K562 (cell line): ENCODE data around the gene MICALL2. TPM values are rescaled to one million over a fixed set of nuclear protein-coding genes. Genes with fewer than 3 reads are reported as not detected.
A peak's percentile ranks its signal among the peaks of the same experiment; 100 is the strongest.

ENCODE experiments used
- JUNB ChIP-seq: fragments of 450-650 bp; formaldehyde crosslinking; conservative IDR thresholded peaks from 2 replicates; pipeline ENCODE4 v1.4.0; 2020; ENCODE audit warnings: mild to moderate bottlenecking
- NFATC3 ChIP-seq: fragments of 450-650 bp; IDR thresholded peaks from 2 replicates; pipeline ENCODE4 v1.6.1; 2017; ENCODE audit warnings: mild to moderate bottlenecking
- NFIC ChIP-seq: fragments of 450-650 bp; IDR thresholded peaks from 2 replicates; pipeline ENCODE4 v1.6.1; 2017; ENCODE audit warnings: mild to moderate bottlenecking, inconsistent platforms
- PATZ1 ChIP-seq: fragments of 250-450 bp; sonication (Bioruptor Pico); IDR thresholded peaks from 2 replicates; pipeline ENCODE4 v1.5.0; 2020; ENCODE audit warnings: mild to moderate bottlenecking, borderline replicate concordance
- TAL1 ChIP-seq: fragments of 450-650 bp; IDR thresholded peaks from 2 replicates; pipeline ENCODE4 v1.6.1; 2016; ENCODE audit warnings: mild to moderate bottlenecking
- ZBTB49 ChIP-seq: sonication (generic); formaldehyde crosslinking; IDR thresholded peaks from 2 replicates; pipeline ENCODE4 v1.8.0; 2022; ENCODE audit warnings: missing genetic modification reagents, mild to moderate bottlenecking, borderline replicate concordance
- ZFP91 ChIP-seq: sonication (generic); formaldehyde crosslinking; IDR thresholded peaks from 2 replicates; pipeline ENCODE4 v1.8.0; 2022; ENCODE audit warnings: mild to moderate bottlenecking, missing genetic modification reagents
- ZNF274 ChIP-seq: IDR thresholded peaks from 2 replicates; pipeline ENCODE4 v1.6.1; 2011; ENCODE audit warnings: low read depth, mild to moderate bottlenecking, low read length, moderate library complexity, borderline replicate concordance
- ZNF512 ChIP-seq: IDR thresholded peaks from 2 replicates; pipeline ENCODE4 v1.6.1; 2016; ENCODE audit warnings: missing genetic modification characterization, missing compliant biosample characterization
- polyA plus RNA-seq, 8 experiments: library from polyadenylated mRNA; depleted of rRNA in 4 of 8; stranded (reverse) in 5 of 8; unstranded in 3 of 8; fragments of >200 nt; fragmentation: Nextera tagmentation in 2 of 8; fragmentation: Illumina TruSeq in 1 of 8; extraction: Ambion mirVana in 2 of 8; extraction: Trizol in 1 of 8; gene quantifications; 2 replicates each; pipeline versions ENCODE4 v1.2.1 to v1.2.3, GENCODE V29; 2011 to 2014; ENCODE audit warnings: inconsistent platforms in 1 of 8, missing spikeins in 1 of 8
- total RNA-seq, 7 experiments: library from RNA; depleted of rRNA in 6 of 7; stranded (reverse); fragments of >200 nt in 6 of 7; fragmentation: Illumina TruSeq in 2 of 7; extraction: Trizol in 2 of 7; gene quantifications; 2 replicates each; pipeline versions ENCODE4 v1.2.1 to v1.2.3, GENCODE V29; 2011 to 2021; ENCODE audit warnings: low replicate concordance in 1 of 7
- TF ChIP-seq, protein P1 (sequence below): sonication (generic); formaldehyde crosslinking; IDR thresholded peaks from 2 replicates; pipeline ENCODE4 v1.8.0; 2023; ENCODE audit warnings: mild to moderate bottlenecking, missing genetic modification reagents
- TF ChIP-seq, protein P2 (sequence below): IDR thresholded peaks from 3 replicates; pipeline ENCODE4 v1.6.1; 2011; ENCODE audit warnings: borderline replicate concordance, mild to moderate bottlenecking, moderate library complexity; ENCODE audit not compliant: insufficient read length; ENCODE audit errors: extremely low read depth

Gene MICALL2
- total and polyA plus RNA-seq, 9 of the 15 experiments (the other 6 are each of a cell fraction or from before 2014, with no cell fraction given): 1.8 to 103 (median 17.0) TPM

DNA sequence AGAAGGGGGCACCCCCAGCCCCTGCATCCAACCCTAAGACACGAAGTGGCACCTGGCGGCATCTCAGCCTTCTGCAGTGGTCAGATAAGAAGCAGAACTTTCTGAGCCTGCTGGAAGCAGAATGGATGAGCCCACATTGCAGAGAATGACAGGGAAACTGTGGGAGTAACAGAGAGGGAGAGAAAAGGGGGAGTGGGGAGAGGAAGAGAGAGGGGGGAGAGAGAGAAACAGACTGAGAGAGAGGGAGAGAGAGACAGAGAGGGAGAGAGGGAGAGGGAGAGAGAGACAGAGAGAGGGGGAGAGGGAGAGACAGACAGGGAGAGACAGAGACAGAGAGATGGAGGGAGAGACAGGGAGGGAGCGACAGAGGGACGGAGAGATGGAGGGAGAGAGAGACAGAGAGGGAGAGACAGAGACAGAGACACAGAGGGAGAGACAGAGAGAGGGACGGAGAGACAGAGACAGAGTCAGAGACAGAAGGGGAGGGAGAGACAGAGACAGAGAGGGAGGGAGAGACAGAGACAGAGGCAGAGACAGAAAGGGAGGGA is 35.9 kb downstream of the MICALL2 start (continued):
- TF ChIP-seq ZNF512 (tag) (peak; percentile 43; the same call in 1 of the 2 replicates), ZFP91 (CRISPR knock-in tag) (no peak), ZNF274 (no peak), ZBTB49 (no peak), JUNB (CRISPR knock-in tag) (no peak), TAL1 (peak; percentile 62; the same call in 1 of the 2 replicates), NFIC (peak; percentile 57), NFATC3 (no peak), PATZ1 (no peak)
- TF ChIP-seq, protein P1, sequence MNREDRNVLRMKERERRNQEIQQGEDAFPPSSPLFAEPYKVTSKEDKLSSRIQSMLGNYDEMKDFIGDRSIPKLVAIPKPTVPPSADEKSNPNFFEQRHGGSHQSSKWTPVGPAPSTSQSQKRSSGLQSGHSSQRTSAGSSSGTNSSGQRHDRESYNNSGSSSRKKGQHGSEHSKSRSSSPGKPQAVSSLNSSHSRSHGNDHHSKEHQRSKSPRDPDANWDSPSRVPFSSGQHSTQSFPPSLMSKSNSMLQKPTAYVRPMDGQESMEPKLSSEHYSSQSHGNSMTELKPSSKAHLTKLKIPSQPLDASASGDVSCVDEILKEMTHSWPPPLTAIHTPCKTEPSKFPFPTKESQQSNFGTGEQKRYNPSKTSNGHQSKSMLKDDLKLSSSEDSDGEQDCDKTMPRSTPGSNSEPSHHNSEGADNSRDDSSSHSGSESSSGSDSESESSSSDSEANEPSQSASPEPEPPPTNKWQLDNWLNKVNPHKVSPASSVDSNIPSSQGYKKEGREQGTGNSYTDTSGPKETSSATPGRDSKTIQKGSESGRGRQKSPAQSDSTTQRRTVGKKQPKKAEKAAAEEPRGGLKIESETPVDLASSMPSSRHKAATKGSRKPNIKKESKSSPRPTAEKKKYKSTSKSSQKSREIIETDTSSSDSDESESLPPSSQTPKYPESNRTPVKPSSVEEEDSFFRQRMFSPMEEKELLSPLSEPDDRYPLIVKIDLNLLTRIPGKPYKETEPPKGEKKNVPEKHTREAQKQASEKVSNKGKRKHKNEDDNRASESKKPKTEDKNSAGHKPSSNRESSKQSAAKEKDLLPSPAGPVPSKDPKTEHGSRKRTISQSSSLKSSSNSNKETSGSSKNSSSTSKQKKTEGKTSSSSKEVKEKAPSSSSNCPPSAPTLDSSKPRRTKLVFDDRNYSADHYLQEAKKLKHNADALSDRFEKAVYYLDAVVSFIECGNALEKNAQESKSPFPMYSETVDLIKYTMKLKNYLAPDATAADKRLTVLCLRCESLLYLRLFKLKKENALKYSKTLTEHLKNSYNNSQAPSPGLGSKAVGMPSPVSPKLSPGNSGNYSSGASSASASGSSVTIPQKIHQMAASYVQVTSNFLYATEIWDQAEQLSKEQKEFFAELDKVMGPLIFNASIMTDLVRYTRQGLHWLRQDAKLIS (CRISPR knock-in tag): no peak
- TF ChIP-seq, protein P2, sequence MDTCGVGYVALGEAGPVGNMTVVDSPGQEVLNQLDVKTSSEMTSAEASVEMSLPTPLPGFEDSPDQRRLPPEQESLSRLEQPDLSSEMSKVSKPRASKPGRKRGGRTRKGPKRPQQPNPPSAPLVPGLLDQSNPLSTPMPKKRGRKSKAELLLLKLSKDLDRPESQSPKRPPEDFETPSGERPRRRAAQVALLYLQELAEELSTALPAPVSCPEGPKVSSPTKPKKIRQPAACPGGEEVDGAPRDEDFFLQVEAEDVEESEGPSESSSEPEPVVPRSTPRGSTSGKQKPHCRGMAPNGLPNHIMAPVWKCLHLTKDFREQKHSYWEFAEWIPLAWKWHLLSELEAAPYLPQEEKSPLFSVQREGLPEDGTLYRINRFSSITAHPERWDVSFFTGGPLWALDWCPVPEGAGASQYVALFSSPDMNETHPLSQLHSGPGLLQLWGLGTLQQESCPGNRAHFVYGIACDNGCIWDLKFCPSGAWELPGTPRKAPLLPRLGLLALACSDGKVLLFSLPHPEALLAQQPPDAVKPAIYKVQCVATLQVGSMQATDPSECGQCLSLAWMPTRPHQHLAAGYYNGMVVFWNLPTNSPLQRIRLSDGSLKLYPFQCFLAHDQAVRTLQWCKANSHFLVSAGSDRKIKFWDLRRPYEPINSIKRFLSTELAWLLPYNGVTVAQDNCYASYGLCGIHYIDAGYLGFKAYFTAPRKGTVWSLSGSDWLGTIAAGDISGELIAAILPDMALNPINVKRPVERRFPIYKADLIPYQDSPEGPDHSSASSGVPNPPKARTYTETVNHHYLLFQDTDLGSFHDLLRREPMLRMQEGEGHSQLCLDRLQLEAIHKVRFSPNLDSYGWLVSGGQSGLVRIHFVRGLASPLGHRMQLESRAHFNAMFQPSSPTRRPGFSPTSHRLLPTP: no peak
